Measurements from ENCODE around the gene ZNF654. TPM values are rescaled to one million over a fixed set of nuclear protein-coding genes. Genes with fewer than 3 reads are reported as not detected.

The ZNF654 gene
- polyA plus RNA-seq, 1 experiment = 6.7 TPM

GRCh38 chr3:88025001-88025552 lies 34.0 kb upstream of the ZNF654 start:
- no peak for DNase-seq (ENCODE audit: low read depth, low spot score)
- no peak overlapping the region for H3K4me3 ChIP-seq (ENCODE audit: low read depth, low read length)
- POLR2A ChIA-PET = interaction anchor here (0.6 kb wide), 1 partner anchor 14 kb away, joined by 4 read pairs; no protein-coding TSS in a partner anchor
- H3K9me3 ChIP-seq (ENCODE audit: control insufficient read depth, insufficient read depth, low read length) = no peaks in the 10 kb centered on the region; the same call in 1 of the 2 replicates
- H3K27me3 ChIP-seq (ENCODE audit: control insufficient read depth, insufficient read depth, low read length) = no peaks in the 10 kb centered on the region
- CTCF ChIA-PET = interaction anchor here (1.2 kb wide), 1 partner anchor 22 kb away, joined by 6 read pairs; no protein-coding TSS in a partner anchor
- no peak for TF ChIP-seq CTCF (IDR thresholded peaks at IDR 0.05; ENCODE audit: low read depth, low read length)
- H3K27ac ChIP-seq (ENCODE audit: low read depth, low read length) = no peak overlapping the region

GRCh38 chr3:88028876-88029275 lies 30.2 kb upstream of the ZNF654 start:
- CTCF ChIA-PET = interaction anchor here (1.2 kb wide), 1 partner anchor 678 kb away, joined by 4 read pairs; no protein-coding TSS in a partner anchor

GRCh38 chr3:88030210-88030609 lies 28.8 kb upstream of the ZNF654 start:
- ChIA-PET POLR2A (no interaction called here), CTCF (interaction anchor here (0.6 to 2.5 kb wide), 4 partner anchors 26 to 732 kb away, joined by 3 to 12 read pairs (median 4); no protein-coding TSS in a partner anchor)
- H3K4me3 ChIP-seq (ENCODE audit: low read depth, low read length) = no peak overlapping the region
- no peak for DNase-seq (ENCODE audit: low read depth, low spot score)
- no peaks in the 10 kb centered on the region for H3K27me3 ChIP-seq (ENCODE audit: control insufficient read depth, insufficient read depth, low read length)
- TF ChIP-seq CTCF (IDR thresholded peaks at IDR 0.05; ENCODE audit: low read depth, low read length) = no peak
- H3K9me3 ChIP-seq (ENCODE audit: control insufficient read depth, insufficient read depth, low read length) = no peaks in the 10 kb centered on the region; the same call in 1 of the 2 replicates
- no peak overlapping the region for H3K27ac ChIP-seq (ENCODE audit: low read depth, low read length)

More at GRCh38 chr3:88028876-88029275, 30.2 kb upstream of the ZNF654 start:
- Histone ChIP-seq H3K4me3 (ENCODE audit: low read depth, low read length) (no peak overlapping the region), H3K27me3 (ENCODE audit: control insufficient read depth, insufficient read depth, low read length) (no peaks in the 10 kb centered on the region), H3K27ac (ENCODE audit: low read depth, low read length) (no peak overlapping the region), H3K9me3 (ENCODE audit: control insufficient read depth, insufficient read depth, low read length) (no peaks in the 10 kb centered on the region; the same call in 1 of the 2 replicates)
- POLR2A ChIA-PET = no interaction called here
- TF ChIP-seq CTCF (IDR thresholded peaks at IDR 0.05; ENCODE audit: low read depth, low read length) = no peak
- no peak for DNase-seq (ENCODE audit: low read depth, low spot score)

- Histone ChIP-seq H3K27me3 (ENCODE audit: control insufficient read depth, insufficient read depth, low read length) (no peaks in the 10 kb centered on the region), H3K4me3 (ENCODE audit: low read depth, low read length) (peak overlapping the region; percentile 47), H3K27ac (ENCODE audit: low read depth, low read length) (no peak overlapping the region), H3K9me3 (ENCODE audit: control insufficient read depth, insufficient read depth, low read length) (no peaks in the 10 kb centered on the region)
- no peak for DNase-seq (ENCODE audit: low read depth, low spot score)
- POLR2A ChIA-PET = no interaction called here
- CTCF ChIA-PET = interaction anchor here (0.9 to 2.5 kb wide), 5 partner anchors 27 to 733 kb away, joined by 3 to 12 read pairs (median 6); no protein-coding TSS in a partner anchor
- TF ChIP-seq CTCF (IDR thresholded peaks at IDR 0.05; ENCODE audit: low read depth, low read length) = no peak
These were observed 27.4 kb upstream of the ZNF654 start for GRCh38 chr3:88031642-88032077.

GRCh38 chr3:88032245-88032644 lies 26.8 kb upstream of the ZNF654 start:
- ChIA-PET CTCF (interaction anchor here (0.9 to 2.5 kb wide), 5 partner anchors 28 to 734 kb away, joined by 3 to 12 read pairs (median 4); no protein-coding TSS in a partner anchor), POLR2A (no interaction called here)
- no peak for DNase-seq (ENCODE audit: low read depth, low spot score)
- Histone ChIP-seq H3K27me3 (ENCODE audit: control insufficient read depth, insufficient read depth, low read length) (no peaks in the 10 kb centered on the region), H3K9me3 (ENCODE audit: control insufficient read depth, insufficient read depth, low read length) (no peaks in the 10 kb centered on the region), H3K27ac (ENCODE audit: low read depth, low read length) (no peak overlapping the region), H3K4me3 (ENCODE audit: low read depth, low read length) (peak overlapping the region; percentile 47; the same call in 1 of the 2 replicates)
- no peak for TF ChIP-seq CTCF (IDR thresholded peaks at IDR 0.05; ENCODE audit: low read depth, low read length)

All from AG04450 (cell line).